SK-N-SH treated with all-trans-retinoic acid at 6 μM for 48 hours (cell line): ENCODE data around the gene PCDHGB3.
A peak's percentile ranks its signal among the peaks of the same experiment; 100 is the strongest.
"Not testable (repeated sequence)": the region's sequence is repeated elsewhere in the genome, so short reads cannot be mapped to it uniquely, and the experiment has no call there.

Experiments
- ATAC-seq: fragments of 200-7000 bp; cut with Tn5 transposase; 3 replicates; pipeline ENCODE4 v1.9.1; 2020; ENCODE audit warnings: mild to moderate bottlenecking, moderate library complexity
- ARNTL ChIP-seq: fragments of 450-650 bp; formaldehyde crosslinking; IDR thresholded peaks from 2 replicates; pipeline ENCODE4 v1.5.0; 2020; ENCODE audit warnings: low read depth, mild to moderate bottlenecking, moderate library complexity, borderline replicate concordance
- BACH2 ChIP-seq: fragments of 250-450 bp; sonication (Bioruptor Pico); IDR thresholded peaks from 2 replicates; pipeline ENCODE4 v1.9.0; 2021; ENCODE audit warnings: mild to moderate bottlenecking, borderline replicate concordance
- CSDC2 ChIP-seq: fragments of 250-450 bp; sonication (Bioruptor Pico); IDR thresholded peaks from 2 replicates; pipeline ENCODE4 v1.5.0; 2020; ENCODE audit warnings: mild to moderate bottlenecking, moderate library complexity
- ESRRG ChIP-seq: fragments of 250-450 bp; sonication (Bioruptor Pico); IDR thresholded peaks from 2 replicates; pipeline ENCODE4 v1.6.1; 2021; ENCODE audit warnings: mild to moderate bottlenecking
- GLIS3 ChIP-seq: fragments of 250-450 bp; sonication (Bioruptor Pico); IDR thresholded peaks from 2 replicates; pipeline ENCODE4 v1.5.0; 2020; ENCODE audit warnings: mild to moderate bottlenecking, moderate library complexity
- ISL1 ChIP-seq: fragments of 250-450 bp; sonication (Bioruptor Pico); IDR thresholded peaks from 2 replicates; pipeline ENCODE4 v2.1.2; 2022; ENCODE audit warnings: mild to moderate bottlenecking, moderate library complexity
- OSR1 ChIP-seq: fragments of 250-450 bp; sonication (Bioruptor Pico); IDR thresholded peaks from 2 replicates; pipeline ENCODE4 v1.8.0; 2022; ENCODE audit warnings: moderate library complexity, mild to moderate bottlenecking, inconsistent platforms
- PPARA ChIP-seq: fragments of 250-450 bp; sonication (Bioruptor Pico); IDR thresholded peaks from 2 replicates; pipeline ENCODE4 v1.5.0; 2020; ENCODE audit warnings: mild to moderate bottlenecking, borderline replicate concordance
- RARB ChIP-seq: fragments of 250-450 bp; sonication (Bioruptor Pico); IDR thresholded peaks from 2 replicates; pipeline ENCODE4 v1.8.0; 2021; ENCODE audit warnings: mild to moderate bottlenecking, moderate library complexity
- SNAI2 ChIP-seq: fragments of 250-450 bp; sonication (Bioruptor Pico); IDR thresholded peaks from 2 replicates; pipeline ENCODE4 v1.5.0; 2020; ENCODE audit warnings: mild to moderate bottlenecking, moderate library complexity
- TCF4 ChIP-seq: fragments of 250-450 bp; sonication (Bioruptor Pico); IDR thresholded peaks from 2 replicates; pipeline ENCODE4 v1.8.0; 2021; ENCODE audit warnings: mild to moderate bottlenecking, moderate library complexity, borderline replicate concordance
- TOX ChIP-seq: fragments of 250-450 bp; sonication (Bioruptor Pico); IDR thresholded peaks from 2 replicates; pipeline ENCODE4 v1.8.0; 2021; ENCODE audit warnings: mild to moderate bottlenecking, moderate library complexity, borderline replicate concordance
- ZC3H10 ChIP-seq: fragments of 250-450 bp; sonication (Bioruptor Pico); IDR thresholded peaks from 2 replicates; pipeline ENCODE4 v1.5.1; 2021; ENCODE audit warnings: mild to moderate bottlenecking, moderate library complexity
- ZFP3 ChIP-seq: fragments of 250-450 bp; sonication (Bioruptor Pico); IDR thresholded peaks from 2 replicates; pipeline ENCODE4 v1.5.0; 2020; ENCODE audit warnings: mild to moderate bottlenecking, moderate library complexity
- ZFP30 ChIP-seq: fragments of 450-650 bp; formaldehyde crosslinking; IDR thresholded peaks from 2 replicates; pipeline ENCODE4 v1.5.0; 2022; ENCODE audit warnings: mild to moderate bottlenecking, moderate library complexity
- ZNF70 ChIP-seq: fragments of 450-650 bp; formaldehyde crosslinking; IDR thresholded peaks from 2 replicates; pipeline ENCODE4 v1.5.0; 2020; ENCODE audit warnings: mild to moderate bottlenecking, moderate library complexity
- ZNF8 ChIP-seq: fragments of 450-650 bp; formaldehyde crosslinking; IDR thresholded peaks from 2 replicates; pipeline ENCODE4 v1.5.0; 2020; ENCODE audit warnings: mild to moderate bottlenecking, moderate library complexity
- TF ChIP-seq, protein P1 (sequence below): fragments of 250-450 bp; sonication (Bioruptor Pico); IDR thresholded peaks from 2 replicates; pipeline ENCODE4 v1.5.0; 2020; ENCODE audit warnings: mild to moderate bottlenecking, moderate library complexity
- TF ChIP-seq, protein P2 (sequence below): fragments of 250-450 bp; sonication (Bioruptor Pico); IDR thresholded peaks from 2 replicates; pipeline ENCODE4 v1.5.1; 2020; ENCODE audit warnings: low read depth, mild to moderate bottlenecking, moderate library complexity
- TF ChIP-seq, protein P3 (sequence below): fragments of 250-450 bp; sonication (Bioruptor Pico); IDR thresholded peaks from 2 replicates; pipeline ENCODE4 v1.8.0; 2021; ENCODE audit warnings: low read depth, mild to moderate bottlenecking, moderate library complexity, borderline replicate concordance
- TF ChIP-seq, protein P4 (sequence below): fragments of 250-450 bp; sonication (Bioruptor Pico); IDR thresholded peaks from 2 replicates; pipeline ENCODE4 v1.8.0; 2020; ENCODE audit warnings: mild to moderate bottlenecking, moderate library complexity, borderline replicate concordance

PCDHGB3 gene

DNA sequence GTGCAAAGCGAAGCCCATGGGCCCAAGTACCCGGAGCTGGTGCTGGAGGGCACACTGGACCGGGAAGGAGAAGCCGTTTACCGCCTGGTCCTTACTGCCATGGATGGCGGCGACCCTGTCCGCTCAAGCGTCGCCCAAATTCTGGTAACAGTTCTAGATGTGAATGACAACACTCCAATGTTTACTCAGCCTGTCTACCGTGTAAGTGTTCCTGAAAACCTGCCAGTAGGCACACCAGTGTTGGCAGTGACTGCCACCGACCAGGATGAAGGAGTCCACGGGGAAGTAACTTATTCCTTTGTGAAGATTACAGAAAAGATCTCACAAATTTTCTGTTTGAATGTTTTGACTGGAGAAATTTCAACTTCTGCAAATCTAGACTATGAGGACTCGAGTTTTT, 4.6 kb downstream of the PCDHGB3 start:
- TF ChIP-seq RARB (CRISPR knock-in tag) (no peak), GLIS3 (CRISPR knock-in tag) (no peak), ARNTL (CRISPR knock-in tag) (no peak), TOX (CRISPR knock-in tag) (no peak), ISL1 (CRISPR knock-in tag) (no peak), ZNF70 (CRISPR knock-in tag) (no peak), ZNF8 (CRISPR knock-in tag) (no peak), ESRRG (CRISPR knock-in tag) (no peak), ZC3H10 (CRISPR knock-in tag) (no peak), ZFP3 (CRISPR knock-in tag) (no peak), CSDC2 (CRISPR knock-in tag) (no peak), PPARA (no peak)
- TF ChIP-seq, protein P1, sequence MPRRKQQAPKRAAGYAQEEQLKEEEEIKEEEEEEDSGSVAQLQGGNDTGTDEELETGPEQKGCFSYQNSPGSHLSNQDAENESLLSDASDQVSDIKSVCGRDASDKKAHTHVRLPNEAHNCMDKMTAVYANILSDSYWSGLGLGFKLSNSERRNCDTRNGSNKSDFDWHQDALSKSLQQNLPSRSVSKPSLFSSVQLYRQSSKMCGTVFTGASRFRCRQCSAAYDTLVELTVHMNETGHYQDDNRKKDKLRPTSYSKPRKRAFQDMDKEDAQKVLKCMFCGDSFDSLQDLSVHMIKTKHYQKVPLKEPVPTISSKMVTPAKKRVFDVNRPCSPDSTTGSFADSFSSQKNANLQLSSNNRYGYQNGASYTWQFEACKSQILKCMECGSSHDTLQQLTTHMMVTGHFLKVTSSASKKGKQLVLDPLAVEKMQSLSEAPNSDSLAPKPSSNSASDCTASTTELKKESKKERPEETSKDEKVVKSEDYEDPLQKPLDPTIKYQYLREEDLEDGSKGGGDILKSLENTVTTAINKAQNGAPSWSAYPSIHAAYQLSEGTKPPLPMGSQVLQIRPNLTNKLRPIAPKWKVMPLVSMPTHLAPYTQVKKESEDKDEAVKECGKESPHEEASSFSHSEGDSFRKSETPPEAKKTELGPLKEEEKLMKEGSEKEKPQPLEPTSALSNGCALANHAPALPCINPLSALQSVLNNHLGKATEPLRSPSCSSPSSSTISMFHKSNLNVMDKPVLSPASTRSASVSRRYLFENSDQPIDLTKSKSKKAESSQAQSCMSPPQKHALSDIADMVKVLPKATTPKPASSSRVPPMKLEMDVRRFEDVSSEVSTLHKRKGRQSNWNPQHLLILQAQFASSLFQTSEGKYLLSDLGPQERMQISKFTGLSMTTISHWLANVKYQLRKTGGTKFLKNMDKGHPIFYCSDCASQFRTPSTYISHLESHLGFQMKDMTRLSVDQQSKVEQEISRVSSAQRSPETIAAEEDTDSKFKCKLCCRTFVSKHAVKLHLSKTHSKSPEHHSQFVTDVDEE (CRISPR knock-in tag), result no peak
- TF ChIP-seq, protein P2, sequence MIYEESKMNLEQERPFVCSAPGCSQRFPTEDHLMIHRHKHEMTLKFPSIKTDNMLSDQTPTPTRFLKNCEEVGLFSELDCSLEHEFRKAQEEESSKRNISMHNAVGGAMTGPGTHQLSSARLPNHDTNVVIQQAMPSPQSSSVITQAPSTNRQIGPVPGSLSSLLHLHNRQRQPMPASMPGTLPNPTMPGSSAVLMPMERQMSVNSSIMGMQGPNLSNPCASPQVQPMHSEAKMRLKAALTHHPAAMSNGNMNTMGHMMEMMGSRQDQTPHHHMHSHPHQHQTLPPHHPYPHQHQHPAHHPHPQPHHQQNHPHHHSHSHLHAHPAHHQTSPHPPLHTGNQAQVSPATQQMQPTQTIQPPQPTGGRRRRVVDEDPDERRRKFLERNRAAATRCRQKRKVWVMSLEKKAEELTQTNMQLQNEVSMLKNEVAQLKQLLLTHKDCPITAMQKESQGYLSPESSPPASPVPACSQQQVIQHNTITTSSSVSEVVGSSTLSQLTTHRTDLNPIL (CRISPR knock-in tag), result no peak
- ATAC-seq, result no peak

DNA sequence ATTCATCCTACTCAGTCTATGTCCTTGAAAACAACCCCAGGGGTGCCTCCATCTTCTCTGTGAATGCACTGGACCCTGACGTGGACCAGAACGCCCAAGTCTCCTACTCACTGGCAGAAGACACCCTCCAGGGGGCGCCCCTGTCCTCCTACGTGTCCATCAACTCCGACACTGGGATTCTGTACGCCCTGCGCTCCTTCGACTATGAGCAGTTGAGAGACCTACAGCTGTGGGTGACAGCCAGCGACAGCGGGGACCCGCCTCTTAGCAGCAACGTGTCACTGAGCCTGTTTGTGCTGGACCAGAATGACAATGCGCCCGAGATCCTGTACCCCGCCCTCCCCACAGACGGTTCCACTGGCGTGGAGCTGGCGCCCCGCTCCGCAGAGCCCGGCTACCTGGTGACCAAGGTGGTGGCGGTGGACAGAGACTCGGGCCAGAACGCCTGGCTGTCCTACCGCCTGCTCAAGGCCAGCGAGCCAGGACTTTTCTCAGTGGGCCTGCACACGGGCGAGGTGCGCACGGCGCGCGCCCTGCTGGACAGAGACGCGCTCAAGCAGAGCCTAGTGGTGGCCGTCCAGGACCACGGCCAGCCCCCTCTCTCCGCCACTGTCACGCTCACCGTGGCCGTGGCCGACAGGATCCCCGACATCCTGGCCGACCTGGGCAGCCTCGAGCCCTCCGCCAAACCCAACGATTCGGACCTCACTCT, 5.6 kb downstream of the PCDHGB3 start:
- not testable (repeated sequence) for ATAC-seq

DNA sequence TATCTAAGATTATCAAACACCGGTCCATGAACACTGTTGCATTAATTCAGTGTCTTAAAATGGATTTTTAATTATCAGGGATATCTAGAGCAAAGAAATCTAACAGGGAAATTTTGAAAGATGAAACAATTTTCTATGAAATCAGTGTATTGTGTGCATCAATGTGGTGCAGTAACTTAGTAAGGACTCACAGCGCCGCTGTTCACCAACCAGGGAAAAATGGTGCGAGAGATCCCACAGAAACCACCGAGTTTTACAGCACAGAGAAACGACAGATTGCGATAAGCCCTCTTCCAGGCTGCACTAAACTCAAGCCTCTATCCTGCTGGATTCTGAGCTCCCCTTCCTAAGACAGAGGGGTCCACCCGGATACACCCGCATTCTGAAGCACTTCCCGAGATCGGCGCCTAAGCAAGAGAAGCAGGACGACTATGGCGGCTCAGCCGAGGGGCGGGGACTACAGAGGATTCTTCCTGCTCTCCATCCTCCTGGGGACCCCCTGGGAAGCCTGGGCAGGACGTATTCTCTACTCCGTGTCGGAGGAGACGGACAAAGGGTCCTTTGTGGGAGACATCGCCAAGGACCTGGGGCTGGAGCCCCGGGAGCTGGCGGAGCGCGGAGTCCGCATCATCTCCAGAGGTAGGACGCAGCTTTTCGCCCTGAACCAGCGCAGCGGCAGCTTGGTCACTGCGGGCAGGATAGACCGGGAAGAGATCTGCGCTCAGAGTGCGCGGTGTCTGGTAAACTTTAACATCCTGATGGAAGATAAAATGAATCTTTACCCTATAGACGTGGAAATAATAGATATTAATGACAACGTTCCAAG, 12.6 kb downstream of the PCDHGB3 start, which contains the start of gene PCDHGA7:
TSS of gene PCDHGA7 (plus strand) at position 274 of the 826 bp plus-strand sequence. CDS start at position 432, 158 bp downstream.
- no peak for TF ChIP-seq ZNF8 (CRISPR knock-in tag)
- no peak for TF ChIP-seq OSR1
- peak; percentile 97 for ATAC-seq

DNA sequence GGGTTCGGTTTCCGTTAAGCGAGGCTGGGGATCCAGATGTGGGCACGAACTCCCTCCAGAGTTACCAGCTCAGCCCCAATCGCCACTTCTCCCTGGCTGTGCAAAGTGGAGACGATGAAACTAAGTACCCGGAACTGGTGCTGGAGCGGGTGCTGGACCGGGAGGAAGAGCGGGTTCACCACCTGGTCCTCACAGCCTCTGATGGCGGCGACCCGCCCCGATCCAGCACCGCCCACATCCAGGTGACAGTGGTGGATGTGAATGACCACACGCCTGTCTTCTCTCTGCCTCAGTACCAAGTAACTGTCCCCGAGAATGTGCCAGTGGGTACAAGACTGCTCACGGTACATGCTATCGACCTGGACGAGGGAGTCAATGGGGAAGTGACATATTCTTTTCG, 13.3 kb downstream of the PCDHGB3 start:
- ATAC-seq, result no peak
- no peak for TF ChIP-seq ZC3H10 (CRISPR knock-in tag)

DNA sequence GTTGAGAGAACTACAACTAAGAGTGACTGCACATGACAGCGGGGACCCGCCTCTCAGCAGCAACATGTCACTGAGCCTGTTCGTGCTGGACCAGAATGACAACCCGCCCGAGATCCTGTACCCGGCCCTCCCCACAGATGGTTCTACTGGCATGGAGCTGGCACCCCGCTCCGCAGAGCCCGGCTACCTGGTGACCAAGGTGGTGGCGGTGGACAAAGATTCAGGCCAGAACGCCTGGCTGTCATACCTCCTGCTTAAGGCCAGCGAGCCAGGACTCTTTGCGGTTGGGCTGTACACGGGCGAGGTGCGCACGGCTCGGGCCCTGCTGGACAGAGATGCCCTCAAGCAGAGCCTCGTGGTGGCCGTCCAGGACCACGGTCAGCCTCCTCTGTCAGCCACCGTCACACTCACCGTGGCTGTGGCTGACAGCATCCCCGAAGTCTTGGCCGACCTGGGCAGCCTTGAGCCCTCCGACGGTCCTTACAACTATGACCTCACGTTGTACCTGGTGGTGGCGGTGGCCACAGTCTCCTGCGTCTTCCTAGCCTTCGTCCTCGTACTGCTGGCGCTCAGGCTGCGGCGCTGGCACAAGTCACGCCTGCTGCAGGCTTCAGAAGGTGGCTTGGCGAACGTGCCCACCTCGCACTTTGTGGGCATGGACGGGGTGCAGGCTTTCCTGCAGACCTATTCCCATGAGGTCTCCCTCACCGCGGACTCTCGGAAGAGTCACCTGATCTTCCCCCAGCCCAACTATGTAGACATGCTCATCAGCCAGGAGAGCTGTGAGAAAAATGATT, 14.6 kb downstream of the PCDHGB3 start:
- no peak for ATAC-seq
- TF ChIP-seq, protein P2 (CRISPR knock-in tag), result no peak
- TF ChIP-seq SNAI2 (CRISPR knock-in tag) (no peak), TCF4 (CRISPR knock-in tag) (no peak), ZC3H10 (CRISPR knock-in tag) (no peak), RARB (CRISPR knock-in tag) (no peak), PPARA (no peak), GLIS3 (CRISPR knock-in tag) (no peak), BACH2 (no peak), ZFP30 (no peak), ZFP3 (CRISPR knock-in tag) (no peak), CSDC2 (CRISPR knock-in tag) (no peak), ZNF70 (CRISPR knock-in tag) (no peak)
- TF ChIP-seq, protein P3, sequence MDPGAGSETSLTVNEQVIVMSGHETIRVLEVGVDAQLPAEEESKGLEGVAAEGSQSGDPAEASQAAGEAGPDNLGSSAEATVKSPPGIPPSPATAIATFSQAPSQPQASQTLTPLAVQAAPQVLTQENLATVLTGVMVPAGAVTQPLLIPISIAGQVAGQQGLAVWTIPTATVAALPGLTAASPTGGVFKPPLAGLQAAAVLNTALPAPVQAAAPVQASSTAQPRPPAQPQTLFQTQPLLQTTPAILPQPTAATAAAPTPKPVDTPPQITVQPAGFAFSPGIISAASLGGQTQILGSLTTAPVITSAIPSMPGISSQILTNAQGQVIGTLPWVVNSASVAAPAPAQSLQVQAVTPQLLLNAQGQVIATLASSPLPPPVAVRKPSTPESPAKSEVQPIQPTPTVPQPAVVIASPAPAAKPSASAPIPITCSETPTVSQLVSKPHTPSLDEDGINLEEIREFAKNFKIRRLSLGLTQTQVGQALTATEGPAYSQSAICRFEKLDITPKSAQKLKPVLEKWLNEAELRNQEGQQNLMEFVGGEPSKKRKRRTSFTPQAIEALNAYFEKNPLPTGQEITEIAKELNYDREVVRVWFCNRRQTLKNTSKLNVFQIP (CRISPR knock-in tag), result no peak
- TF ChIP-seq, protein P4, sequence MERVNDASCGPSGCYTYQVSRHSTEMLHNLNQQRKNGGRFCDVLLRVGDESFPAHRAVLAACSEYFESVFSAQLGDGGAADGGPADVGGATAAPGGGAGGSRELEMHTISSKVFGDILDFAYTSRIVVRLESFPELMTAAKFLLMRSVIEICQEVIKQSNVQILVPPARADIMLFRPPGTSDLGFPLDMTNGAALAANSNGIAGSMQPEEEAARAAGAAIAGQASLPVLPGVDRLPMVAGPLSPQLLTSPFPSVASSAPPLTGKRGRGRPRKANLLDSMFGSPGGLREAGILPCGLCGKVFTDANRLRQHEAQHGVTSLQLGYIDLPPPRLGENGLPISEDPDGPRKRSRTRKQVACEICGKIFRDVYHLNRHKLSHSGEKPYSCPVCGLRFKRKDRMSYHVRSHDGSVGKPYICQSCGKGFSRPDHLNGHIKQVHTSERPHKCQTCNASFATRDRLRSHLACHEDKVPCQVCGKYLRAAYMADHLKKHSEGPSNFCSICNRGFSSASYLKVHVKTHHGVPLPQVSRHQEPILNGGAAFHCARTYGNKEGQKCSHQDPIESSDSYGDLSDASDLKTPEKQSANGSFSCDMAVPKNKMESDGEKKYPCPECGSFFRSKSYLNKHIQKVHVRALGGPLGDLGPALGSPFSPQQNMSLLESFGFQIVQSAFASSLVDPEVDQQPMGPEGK, result no peak
